ENCODE results near the gene FOSL2.
"Not testable (repeated sequence)": the region's sequence is repeated elsewhere in the genome, so short reads cannot be mapped to it uniquely, and the experiment has no call there.

The FOSL2 gene

DNA sequence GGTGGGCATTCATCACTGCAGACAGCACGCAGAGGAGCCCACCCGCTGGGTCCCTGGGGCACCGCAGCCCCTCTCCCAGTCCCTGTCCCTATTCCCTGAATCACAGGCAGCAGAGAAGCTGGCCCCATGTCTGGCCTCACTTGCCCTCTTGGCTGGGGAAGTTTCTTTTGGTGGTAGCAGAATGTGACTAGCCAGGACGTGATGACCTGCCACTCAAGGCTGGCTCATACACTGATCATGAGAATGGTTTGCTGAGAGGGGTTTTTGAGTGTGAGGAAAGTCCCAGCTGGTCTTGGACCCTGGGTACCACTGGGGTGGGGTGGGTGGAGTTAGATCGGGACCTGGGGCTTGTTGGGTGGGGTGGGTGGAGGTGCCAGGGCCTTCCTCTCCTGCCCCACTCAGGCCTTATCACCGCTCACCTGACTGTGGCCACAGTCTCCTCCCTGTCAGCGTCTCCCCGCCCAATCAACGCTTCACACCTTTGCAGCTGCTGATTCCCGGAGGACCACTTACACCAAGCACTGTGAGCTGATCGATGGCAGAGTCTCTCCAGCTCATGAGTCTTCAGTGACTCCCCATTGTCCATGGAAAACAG lies 28.9 kb upstream of the FOSL2 start:
- no peak overlapping the region for H3K4me3 Mint-ChIP-seq
- no peaks in the 10 kb centered on the region for H3K9me3 Mint-ChIP-seq
- H3K4me1 Mint-ChIP-seq = peaks cover 91% of the 10 kb centered on the region
- no peak for DNase-seq
- peaks cover 44% of the 10 kb centered on the region for H3K27me3 Mint-ChIP-seq
- peak overlapping the region in 1 of 2 donors; percentile 55 for H3K27ac Mint-ChIP-seq
- no peak for ATAC-seq

DNA sequence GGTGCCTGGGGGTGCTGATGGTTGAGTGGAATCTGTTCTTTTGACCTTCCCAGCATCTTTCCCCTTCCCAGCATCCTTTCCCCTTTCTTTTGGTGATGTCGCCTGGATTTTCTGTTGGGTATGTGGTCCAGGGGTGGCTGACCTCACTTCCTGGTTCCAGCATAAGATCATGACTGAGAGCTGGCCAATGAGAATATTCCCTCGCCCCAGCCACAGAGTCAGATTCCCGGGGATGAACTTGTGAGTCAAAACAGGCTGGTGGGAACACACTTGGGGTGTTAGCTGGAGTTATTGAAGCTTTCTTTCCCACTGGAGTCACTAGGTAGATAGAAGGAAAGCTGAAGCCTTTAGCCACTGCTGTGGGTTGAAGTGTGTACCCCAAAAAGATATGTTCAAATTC lies 28.0 kb upstream of the FOSL2 start:
- peaks cover 83% of the 10 kb centered on the region for H3K4me1 Mint-ChIP-seq
- H3K9me3 Mint-ChIP-seq = no peaks in the 10 kb centered on the region
- ATAC-seq (no peak), DNase-seq (no peak)
- H3K4me3 Mint-ChIP-seq = no peak overlapping the region
- peaks cover 44% of the 10 kb centered on the region for H3K27me3 Mint-ChIP-seq
- H3K27ac Mint-ChIP-seq = no peak overlapping the region

DNA sequence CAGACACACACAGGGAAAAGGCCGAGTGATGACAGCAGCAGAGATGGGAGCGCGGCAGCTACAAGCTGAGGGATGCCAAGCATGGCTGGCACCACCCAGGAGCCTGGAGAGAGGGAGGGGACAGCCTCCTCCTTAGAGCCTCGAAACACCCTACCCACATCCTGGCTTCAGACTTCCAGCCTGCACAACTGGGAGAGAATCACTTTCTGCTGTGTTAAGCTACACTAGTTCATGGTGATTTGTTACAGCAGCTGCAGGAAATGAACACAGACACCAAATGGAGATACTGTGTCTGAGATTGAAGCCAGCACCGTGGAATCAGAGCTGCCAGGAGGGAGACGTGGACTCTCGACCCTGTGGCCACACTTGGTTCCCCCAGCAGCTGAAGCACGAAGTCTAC lies 27.5 kb upstream of the FOSL2 start:
- no peak overlapping the region for H3K27ac Mint-ChIP-seq
- peaks cover 77% of the 10 kb centered on the region for H3K4me1 Mint-ChIP-seq

GRCh38 chr2:28366149-28366495 lies 26.5 kb upstream of the FOSL2 start:
- no peaks in the 10 kb centered on the region for H3K9me3 Mint-ChIP-seq
- peak overlapping the region in 1 of 2 donors; percentile 56 for H3K4me3 Mint-ChIP-seq
- DNase-seq (no peak), ATAC-seq (no peak)
- H3K27me3 Mint-ChIP-seq = peaks cover 36% of the 10 kb centered on the region
- peaks cover 68% of the 10 kb centered on the region for H3K4me1 Mint-ChIP-seq
- H3K27ac Mint-ChIP-seq = peak overlapping the region; percentile 20 to 63

More for the DNA sequence above, 27.5 kb upstream of the FOSL2 start:
- no peak overlapping the region for H3K4me3 Mint-ChIP-seq
- H3K9me3 Mint-ChIP-seq = no peaks in the 10 kb centered on the region
- ATAC-seq (no peak), DNase-seq (no peak)
- H3K27me3 Mint-ChIP-seq = peaks cover 44% of the 10 kb centered on the region

GRCh38 chr2:28366496-28367282 lies 26.0 kb upstream of the FOSL2 start:
- DNase-seq (peak; percentile 41 to 57), ATAC-seq (peak; percentile 89)
- Mint-ChIP-seq H3K27me3 (peaks cover 30% of the 10 kb centered on the region), H3K9me3 (no peaks in the 10 kb centered on the region), H3K27ac (peak overlapping the region; percentile 64 to 77), H3K4me1 (peaks cover 62% of the 10 kb centered on the region), H3K4me3 (peak overlapping the region; percentile 56 to 75)

GRCh38 chr2:28367667-28368356 lies 24.8 kb upstream of the FOSL2 start:
- DNase-seq = no peak
- no peaks in the 10 kb centered on the region for H3K9me3 Mint-ChIP-seq
- H3K27me3 Mint-ChIP-seq = peaks cover 22% of the 10 kb centered on the region
- peak overlapping the region; percentile 71 to 77 for H3K27ac Mint-ChIP-seq
- ATAC-seq = no peak
- peak overlapping the region; percentile 56 to 75 for H3K4me3 Mint-ChIP-seq
- H3K4me1 Mint-ChIP-seq = peaks cover 51% of the 10 kb centered on the region

- Mint-ChIP-seq H3K4me1 (peaks cover 45% of the 10 kb centered on the region), H3K4me3 (no peak overlapping the region)
Measured at GRCh38 chr2:28368357-28368798, 24.3 kb upstream of the FOSL2 start.

GRCh38 chr2:28369358-28369757 lies 23.3 kb upstream of the FOSL2 start:
- no peak for ATAC-seq
- peaks cover 35% of the 10 kb centered on the region for H3K4me1 Mint-ChIP-seq
- no peak overlapping the region for H3K27ac Mint-ChIP-seq
- no peaks in the 10 kb centered on the region for H3K9me3 Mint-ChIP-seq
- peaks cover 7% of the 10 kb centered on the region for H3K27me3 Mint-ChIP-seq
- no peak for DNase-seq
- no peak overlapping the region for H3K4me3 Mint-ChIP-seq

More at GRCh38 chr2:28368357-28368798, 24.3 kb upstream of the FOSL2 start:
- ATAC-seq = no peak
- Mint-ChIP-seq H3K27ac (no peak overlapping the region), H3K9me3 (no peaks in the 10 kb centered on the region), H3K27me3 (peaks cover 16% of the 10 kb centered on the region)
- no peak for DNase-seq

DNA sequence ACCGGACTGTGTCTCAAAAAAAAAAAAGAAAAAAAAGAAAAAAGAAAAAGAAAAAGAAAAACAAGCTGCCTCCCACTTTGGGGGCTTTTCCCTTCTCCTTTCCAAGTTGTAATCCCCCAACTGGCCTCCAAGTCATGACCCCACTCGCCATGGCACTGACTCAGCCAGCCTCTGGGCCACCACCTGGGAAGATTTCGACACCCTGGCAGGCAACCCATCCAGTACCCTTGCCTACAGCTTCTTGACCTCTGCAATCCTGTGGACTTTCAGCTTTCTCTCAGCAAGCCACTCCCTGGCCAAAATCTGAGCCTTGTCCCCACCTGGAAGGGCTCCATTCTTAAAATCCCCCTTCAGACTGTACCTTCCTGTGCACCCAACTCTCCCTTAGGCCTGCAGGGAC lies 22.3 kb upstream of the FOSL2 start:
- ATAC-seq = no peak

GRCh38 chr2:28371728-28372127 lies 20.9 kb upstream of the FOSL2 start:
- H3K27ac Mint-ChIP-seq, H3K27me3 Mint-ChIP-seq, DNase-seq, ATAC-seq, H3K9me3 Mint-ChIP-seq, H3K4me3 Mint-ChIP-seq: not testable (repeated sequence)
- peaks cover 12% of the 10 kb centered on the region for H3K4me1 Mint-ChIP-seq

More for the DNA sequence above, 22.3 kb upstream of the FOSL2 start:
- Mint-ChIP-seq H3K4me1 (peaks cover 25% of the 10 kb centered on the region), H3K9me3 (no peaks in the 10 kb centered on the region), H3K27ac (no peak overlapping the region), H3K4me3 (no peak overlapping the region), H3K27me3 (no peaks in the 10 kb centered on the region)
- no peak for DNase-seq

DNA sequence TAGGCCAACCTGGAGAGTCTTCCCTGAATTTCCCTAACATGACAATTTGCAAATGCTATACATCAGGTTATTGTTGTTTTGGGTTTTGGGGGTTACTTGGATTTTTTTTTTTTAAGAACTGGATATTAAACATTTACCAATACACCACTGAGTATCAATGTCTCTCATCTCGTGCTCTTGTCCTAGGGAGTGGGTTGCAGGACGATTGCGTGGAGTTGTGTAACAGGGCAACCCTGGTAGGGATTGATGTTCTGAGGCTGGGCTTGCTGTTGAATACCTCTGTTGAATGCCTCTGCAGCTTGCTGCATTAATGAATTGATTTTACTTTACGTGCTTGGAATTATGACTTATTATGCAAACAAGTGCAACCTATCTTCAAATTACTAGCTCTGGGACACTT lies 18.8 kb upstream of the FOSL2 start:
- Mint-ChIP-seq H3K9me3 (no peaks in the 10 kb centered on the region), H3K27ac (no peak overlapping the region), H3K27me3 (no peaks in the 10 kb centered on the region), H3K4me3 (no peak overlapping the region), H3K4me1 (peaks cover 15% of the 10 kb centered on the region)
- no peak for DNase-seq
- no peak for ATAC-seq

DNA sequence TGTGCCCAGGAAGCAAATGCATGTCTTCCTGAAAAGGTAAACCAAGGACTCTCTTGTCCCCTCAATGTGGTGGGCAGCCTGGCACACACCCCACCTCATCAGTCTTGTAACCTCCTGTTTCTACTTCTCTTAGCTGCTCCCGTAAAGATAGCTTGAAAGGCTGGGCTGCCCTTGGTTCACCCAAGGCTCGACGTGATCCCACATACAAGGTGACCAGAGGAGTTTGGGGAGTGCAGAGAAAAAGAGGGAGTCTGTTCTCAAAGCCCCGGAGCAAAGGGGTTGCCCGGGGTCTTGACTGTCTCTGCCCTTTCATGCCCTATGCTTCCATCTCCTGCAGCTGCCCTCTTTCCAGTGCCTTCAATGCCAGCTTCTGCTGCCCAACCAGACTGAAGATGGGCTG lies 18.3 kb upstream of the FOSL2 start:
- Mint-ChIP-seq H3K27me3 (no peaks in the 10 kb centered on the region), H3K4me1 (peaks cover 20% of the 10 kb centered on the region), H3K9me3 (no peaks in the 10 kb centered on the region), H3K4me3 (no peak overlapping the region), H3K27ac (no peak overlapping the region)
- DNase-seq (no peak), ATAC-seq (no peak)

GRCh38 chr2:28375236-28375635 lies 17.4 kb upstream of the FOSL2 start:
- no peaks in the 10 kb centered on the region for H3K9me3 Mint-ChIP-seq
- DNase-seq (no peak), ATAC-seq (no peak)
- no peaks in the 10 kb centered on the region for H3K27me3 Mint-ChIP-seq
- peaks cover 29% of the 10 kb centered on the region for H3K4me1 Mint-ChIP-seq
- no peak overlapping the region for H3K4me3 Mint-ChIP-seq
- peak overlapping the region in 1 of 2 donors; percentile 82 for H3K27ac Mint-ChIP-seq

DNA sequence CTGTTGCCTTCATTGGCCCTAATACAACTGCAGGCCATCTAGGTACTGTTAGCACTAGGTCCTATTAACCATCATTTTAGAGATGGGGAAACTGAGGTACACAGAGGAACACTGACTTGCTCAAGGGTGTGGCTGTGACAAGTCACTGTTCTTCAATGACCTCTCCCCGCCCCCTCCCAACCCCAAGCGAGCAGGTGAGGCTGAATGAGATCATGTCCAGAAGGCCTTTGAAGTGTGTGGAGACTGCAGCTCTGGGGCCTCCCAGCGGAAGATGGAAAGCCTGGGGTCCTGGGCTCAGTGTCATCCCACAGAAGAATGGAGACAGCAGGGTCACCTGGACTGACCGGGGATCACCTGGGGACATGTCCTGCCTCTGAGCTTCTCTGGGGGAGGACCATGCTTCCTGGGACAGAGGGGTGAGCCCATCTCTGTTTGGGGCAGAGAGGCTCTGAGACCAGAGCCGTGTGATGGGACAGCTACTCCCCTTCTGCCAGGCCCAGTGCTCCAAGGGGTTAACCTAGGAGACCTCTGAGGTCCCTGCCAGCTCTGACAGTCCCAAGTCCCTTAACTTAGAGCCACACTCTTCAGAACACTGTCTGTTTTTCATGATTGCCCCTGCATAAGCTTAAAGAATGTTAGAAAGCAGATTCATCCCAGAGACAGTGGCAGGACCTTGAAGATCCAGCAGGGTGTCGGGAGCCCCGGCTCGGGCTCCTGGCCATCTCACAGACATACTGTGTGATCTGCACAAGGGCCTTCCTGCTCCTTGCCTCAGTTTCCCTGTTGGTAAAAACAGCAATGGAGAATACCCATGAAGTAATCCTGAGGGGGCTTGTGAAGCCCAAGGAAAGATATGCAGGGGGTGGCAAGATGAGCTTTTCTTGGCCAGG lies 16.7 kb upstream of the FOSL2 start:
- peak overlapping the region in 1 of 2 donors; percentile 19 for H3K27ac Mint-ChIP-seq
- ATAC-seq (no peak), DNase-seq (no peak)
- peaks cover 37% of the 10 kb centered on the region for H3K4me1 Mint-ChIP-seq
- H3K9me3 Mint-ChIP-seq = no peaks in the 10 kb centered on the region
- H3K4me3 Mint-ChIP-seq = no peak overlapping the region
- H3K27me3 Mint-ChIP-seq = no peaks in the 10 kb centered on the region

GRCh38 chr2:28377195-28377816 lies 15.4 kb upstream of the FOSL2 start:
- H3K9me3 Mint-ChIP-seq = no peaks in the 10 kb centered on the region
- no peaks in the 10 kb centered on the region for H3K27me3 Mint-ChIP-seq
- peaks cover 43% of the 10 kb centered on the region for H3K4me1 Mint-ChIP-seq
- H3K4me3 Mint-ChIP-seq = no peak overlapping the region
- DNase-seq (no peak), ATAC-seq (peak; percentile 38)
- no peak overlapping the region for H3K27ac Mint-ChIP-seq

Data from stimulated activated naive CD8-positive, alpha-beta T cell treated with anti-CD3 and anti-CD28 coated beads, Interleukin-15, amount 100 ng/mL, for 72 hours (primary cell).